ENCODE measurements around the gene IQGAP2.

Gene IQGAP2

DNA sequence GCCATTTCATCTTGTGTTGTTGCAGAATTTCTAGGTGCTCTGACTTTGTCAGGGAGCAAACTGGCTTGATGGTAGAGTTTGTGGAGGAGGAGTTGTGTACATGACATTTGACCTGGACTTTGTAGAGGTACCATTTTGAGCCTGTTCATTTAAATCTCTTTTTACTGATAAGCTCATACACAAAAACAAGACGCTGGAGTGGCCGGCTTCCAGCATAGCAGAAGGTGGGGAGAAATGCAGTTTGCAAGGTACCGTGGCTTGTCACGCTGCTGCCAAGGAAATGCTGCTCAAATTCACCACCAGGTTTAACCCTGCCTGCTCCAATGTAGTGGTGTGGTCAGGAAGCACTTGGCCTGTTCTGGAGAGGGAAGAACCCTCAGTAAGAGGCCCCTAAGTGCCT lies 18.9 kb upstream of the IQGAP2 start:
- no peak for FAIRE-seq

DNA sequence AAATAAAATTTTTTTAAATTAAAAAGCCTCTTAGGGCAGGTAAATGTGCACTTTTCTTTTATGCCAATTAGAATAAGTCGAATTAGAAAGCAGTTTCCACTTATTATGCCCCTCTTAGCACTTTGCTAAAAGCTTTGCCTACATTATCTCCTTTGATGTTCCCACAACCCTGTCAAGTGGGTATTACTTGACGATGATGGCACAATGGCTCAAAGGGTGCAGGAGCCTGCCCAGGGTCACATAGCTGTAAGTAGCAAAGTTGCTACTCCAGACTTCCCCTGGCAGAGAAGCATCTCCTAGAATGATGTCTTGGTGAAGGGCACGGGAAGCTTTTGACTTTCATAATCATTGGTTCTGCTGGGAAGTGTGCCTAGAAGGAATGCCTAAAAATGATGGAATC lies 18.4 kb upstream of the IQGAP2 start:
- no peak for FAIRE-seq

- FAIRE-seq, result no peak
Measured at GRCh38 chr5:76385540-76385939, 17.5 kb upstream of the IQGAP2 start.

DNA sequence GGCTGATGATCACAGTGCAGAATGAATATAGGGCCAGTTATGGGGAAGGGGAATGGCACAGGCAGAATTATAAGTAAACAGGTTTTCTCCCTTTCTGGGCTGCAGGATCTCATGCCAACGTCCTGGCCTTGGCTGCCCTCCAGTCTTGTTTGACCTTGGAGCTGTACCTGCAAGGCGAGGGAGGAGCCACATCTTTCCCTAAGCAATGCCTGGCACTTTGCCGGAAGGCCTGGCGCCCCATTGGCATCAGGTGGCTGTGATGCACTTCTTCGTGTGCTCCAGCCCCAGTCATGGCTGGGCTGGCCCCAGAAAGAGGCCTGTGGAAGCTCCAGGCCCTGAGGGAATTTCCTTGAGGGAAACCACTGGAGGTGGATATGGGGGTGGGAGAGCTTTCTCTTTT lies 16.7 kb upstream of the IQGAP2 start:
- FAIRE-seq, result no peak

DNA sequence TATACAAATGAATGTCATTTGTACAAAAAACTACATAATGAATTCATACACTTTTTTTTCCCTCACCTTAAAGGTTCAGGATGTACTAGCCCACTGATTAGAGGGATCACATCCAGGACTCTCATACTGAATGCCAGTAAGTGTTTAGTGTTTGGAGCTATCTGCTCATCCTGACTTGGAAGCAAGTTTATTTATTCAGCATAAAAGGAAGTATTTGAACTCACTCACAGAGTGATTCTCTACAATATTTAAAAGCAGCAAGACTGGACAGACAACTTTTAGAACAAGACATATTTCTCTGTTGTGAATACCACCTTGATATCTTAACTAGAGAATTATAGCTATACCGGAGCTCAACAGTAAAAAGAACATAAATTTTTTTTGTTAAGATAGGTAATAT lies 14.8 kb upstream of the IQGAP2 start:
- no peak for FAIRE-seq

GRCh38 chr5:76388791-76389512 lies 14.1 kb upstream of the IQGAP2 start:
- no peak for FAIRE-seq

DNA sequence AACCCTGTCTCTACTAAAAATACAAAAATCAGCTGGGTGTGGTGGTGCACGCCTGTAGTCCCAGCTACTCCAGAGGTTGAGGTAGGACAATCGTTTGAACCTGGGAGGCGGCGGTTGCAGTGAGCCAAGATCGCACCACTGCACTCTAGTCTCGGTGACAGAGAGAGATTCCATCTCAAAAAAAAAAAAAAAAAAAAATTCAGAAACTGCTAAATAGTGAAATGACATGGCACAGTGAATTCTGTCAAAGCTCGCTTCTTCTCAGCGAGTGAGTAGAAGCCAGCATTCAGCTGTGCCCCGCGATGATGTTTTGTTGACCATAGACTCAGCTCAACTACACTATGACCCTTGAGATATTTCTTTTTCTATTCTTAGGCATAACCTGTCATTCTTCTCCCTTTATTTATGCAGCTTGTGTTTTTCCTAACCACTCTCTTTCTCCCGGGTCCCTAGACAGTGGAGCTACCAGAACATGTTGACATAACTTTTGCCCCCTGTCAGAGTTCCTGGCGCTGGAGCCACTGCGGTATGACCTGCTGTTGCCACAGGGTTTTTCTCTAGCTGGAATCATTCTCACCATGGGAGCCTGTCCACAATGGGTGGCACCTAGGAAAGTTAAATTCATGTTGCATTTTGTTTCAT lies 13.5 kb upstream of the IQGAP2 start:
- FAIRE-seq, result no peak

- no peak for FAIRE-seq
Measured at GRCh38 chr5:76391014-76391413, 12.1 kb upstream of the IQGAP2 start.

DNA sequence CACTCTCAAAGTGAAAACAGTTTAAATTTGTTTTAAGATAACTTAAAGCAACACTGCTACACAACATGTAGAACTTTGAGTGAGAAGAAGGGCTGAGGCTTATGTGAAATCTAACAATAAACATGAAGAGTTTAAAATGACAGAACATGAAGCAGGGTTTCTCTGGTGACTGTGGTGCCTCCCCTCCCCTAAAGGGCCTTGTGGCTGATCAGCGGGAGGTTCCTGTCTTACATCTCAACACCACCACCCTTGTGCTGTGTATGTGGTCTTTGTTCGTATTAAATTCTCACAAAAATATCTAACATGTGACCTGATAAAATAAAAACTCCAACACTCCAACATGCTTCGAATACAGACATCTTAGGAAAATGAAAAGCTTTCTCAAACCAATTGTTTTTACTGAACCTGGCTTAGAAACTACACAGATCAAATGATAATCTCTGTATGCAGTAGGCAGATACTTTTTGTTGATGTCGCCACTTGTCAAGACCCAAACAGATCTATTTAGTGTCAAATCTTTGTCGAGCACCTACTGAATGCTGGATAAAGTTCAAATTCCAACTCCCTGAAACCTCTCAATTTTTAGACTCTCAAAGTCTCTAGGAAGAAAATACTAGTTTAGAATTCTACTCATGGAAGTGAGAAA lies 9.9 kb upstream of the IQGAP2 start:
- no peak for FAIRE-seq

- FAIRE-seq, result no peak
Measured at GRCh38 chr5:76397200-76397599, 5.9 kb upstream of the IQGAP2 start.

GRCh38 chr5:76399268-76399667 lies 3.8 kb upstream of the IQGAP2 start:
- FAIRE-seq, result no peak

DNA sequence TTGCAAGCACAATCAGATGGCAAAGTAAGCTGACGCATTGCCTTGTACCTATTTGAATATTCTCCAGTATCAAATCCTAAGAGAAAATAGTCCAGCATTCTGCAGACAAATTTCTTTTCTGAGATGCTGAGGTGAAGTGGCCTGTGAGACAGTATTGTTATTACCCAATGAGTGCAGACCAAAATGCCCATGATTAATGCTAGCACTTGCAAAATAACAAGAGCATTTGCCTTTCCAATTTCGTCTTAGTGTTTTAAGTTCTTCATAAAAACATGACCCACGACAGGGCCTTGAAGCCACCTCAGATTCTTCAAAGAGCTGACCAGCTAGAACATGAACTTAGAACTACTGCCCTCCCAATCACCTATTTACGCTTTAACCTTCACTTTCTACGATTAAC lies 2.6 kb upstream of the IQGAP2 start:
- no peak for FAIRE-seq

- no peak for FAIRE-seq
Measured at GRCh38 chr5:76401801-76402250, 1.3 kb upstream of the IQGAP2 start.

DNA sequence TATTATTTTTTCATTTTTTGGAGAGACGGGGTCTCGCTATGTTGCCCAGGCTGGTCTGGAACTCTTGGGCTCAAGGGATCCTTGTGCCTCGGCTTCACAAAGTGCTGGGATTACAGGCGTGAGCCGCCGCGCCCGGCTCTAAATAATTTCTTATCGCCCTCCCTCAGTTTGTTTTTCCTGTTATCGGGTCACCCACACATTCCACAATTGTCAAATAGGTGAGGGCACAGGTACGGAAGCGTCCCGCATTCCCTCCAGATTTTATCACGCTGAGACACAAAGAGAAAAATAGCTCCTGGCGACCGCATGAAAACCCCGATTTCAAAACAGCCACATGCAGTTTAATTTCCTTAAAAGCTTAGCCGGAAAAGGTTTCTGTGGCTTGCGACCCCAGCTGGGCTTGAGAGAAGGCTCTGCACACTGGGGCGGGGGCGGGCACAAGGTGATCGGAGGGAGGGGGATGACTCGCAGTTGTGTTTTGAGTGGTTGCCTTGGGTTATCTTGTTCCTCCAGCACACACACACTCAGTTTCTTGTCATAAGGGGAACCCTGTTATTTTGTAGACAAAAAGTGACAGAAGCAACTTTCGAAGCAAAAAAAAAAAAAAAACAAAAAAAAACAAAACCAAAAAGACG lies 717 bp upstream of the IQGAP2 start:
- FAIRE-seq, result no peak

DNA sequence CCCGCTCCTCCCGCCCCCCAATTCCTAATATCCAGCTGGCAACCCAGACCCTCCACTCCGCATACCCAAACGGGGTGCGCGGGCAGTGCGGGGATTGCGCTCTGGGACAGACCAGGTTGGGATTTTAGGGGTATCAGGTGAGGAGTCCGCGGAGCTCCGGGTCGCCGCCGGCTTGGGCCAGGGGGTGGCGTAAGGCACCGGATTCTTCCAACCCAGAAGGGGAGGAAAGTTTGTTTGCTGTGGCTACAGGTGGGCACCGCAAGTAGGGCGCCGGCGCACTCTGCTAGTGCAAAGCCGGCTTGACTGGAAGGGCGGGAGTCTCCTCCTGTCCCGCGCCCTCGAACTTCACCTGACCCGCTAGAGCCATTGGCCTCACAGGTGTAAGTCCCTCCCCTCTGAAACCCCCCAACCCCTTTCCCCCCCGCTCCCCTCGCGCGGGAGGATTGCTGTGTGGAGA lies 709 bp downstream of the IQGAP2 start:
- no peak for FAIRE-seq

GRCh38 chr5:76404223-76405211 lies 1.4 kb downstream of the IQGAP2 start:
- FAIRE-seq, result no peak

DNA sequence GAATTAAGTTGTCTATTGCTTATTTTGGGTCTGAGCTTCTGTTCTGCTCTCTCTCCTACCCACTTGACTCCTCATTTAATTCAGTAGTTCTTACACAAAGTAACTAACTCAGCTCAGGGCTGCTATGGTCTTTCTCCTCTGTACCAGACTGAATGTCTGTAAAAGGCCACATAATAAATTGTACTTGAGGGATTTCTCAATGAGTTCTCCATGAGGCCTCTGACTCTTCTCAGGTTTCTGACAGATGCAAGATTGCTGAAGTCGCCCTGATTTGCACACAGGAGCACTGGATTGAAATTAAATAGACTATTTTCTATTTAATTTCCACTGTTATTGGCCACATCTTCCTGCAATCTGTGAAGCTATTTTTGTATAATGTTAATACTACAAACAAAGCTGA lies 2.9 kb downstream of the IQGAP2 start:
- FAIRE-seq, result no peak

DNA sequence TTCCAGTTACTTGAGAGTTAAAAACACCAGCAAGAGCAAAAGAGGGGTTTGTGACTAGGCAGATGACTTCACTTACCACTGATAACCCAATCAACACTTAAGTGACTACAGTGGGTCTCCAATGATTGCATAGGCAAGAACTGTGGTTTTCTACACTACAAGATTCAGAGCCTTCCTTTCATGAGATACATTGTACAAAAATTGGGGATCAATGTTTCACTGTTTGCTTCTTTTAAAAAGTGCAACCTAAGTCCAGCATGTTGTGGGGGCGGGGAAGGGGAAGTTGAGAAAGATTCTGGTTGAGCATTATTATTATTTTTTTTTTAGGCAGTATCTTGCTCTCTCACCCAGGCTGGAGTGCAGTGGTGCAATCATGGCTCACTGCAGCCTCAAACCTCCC lies 3.6 kb downstream of the IQGAP2 start:
- no peak for FAIRE-seq

DNA sequence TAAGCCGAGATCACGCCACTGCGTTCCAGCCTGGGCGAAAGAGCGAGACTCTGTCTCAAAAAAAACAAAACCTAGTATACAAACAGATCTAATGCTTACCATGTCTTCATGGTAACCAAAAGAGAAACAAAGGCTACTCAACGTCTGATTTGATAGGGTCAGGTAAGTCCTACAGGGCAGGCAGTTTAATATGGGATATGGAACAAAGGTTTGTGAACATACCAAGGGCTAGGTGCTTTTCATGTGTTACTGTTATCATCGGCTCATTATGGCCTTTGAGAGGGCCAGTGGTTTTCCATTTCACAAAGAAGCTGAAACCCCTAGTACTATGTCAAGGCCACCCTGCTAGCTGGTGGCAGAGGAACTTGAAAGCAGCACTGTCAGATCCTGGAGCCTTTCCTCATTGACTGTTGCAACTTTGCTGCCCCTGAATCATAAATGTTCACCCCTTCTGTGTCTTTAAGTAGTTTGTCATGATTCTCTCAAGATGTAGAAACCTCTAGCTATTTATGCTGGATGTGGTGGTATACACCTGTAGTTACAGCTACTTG lies 5.1 kb downstream of the IQGAP2 start:
- FAIRE-seq, result no peak

- FAIRE-seq, result no peak
Measured at GRCh38 chr5:76412511-76412910, 9.4 kb downstream of the IQGAP2 start.

DNA sequence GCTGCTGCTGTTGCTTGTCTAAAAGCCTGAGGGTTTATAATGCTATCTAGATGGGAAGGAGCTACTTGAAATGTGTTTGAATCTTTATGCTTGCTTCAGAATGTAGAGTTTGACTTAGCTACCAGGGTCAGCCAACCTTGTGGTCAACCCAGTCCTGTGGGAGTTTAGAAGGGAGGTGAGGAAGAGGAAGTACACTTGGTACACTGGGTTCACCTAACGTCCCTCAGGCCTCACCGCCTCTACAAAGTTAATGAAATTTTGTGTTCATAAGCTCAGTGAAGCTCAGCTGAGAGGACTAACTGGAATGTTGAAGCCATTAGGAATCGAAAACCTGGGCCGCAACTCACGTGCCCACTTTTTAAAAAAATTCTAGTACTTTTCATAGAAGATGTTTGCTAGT lies 10.7 kb downstream of the IQGAP2 start:
- FAIRE-seq, result no peak

- no peak for FAIRE-seq
Measured at GRCh38 chr5:76414788-76415187, 11.7 kb downstream of the IQGAP2 start.

All from TTC549 (cell line).